ENCODE results near the gene DPM2.
A peak's percentile ranks its signal among the peaks of the same experiment; 100 is the strongest.

The DPM2 gene

GRCh38 chr9:127943731-127944144 is 6.1 kb upstream of the DPM2 start:
- TF ChIP-seq CTCF (IDR thresholded peaks at IDR 0.05; ENCODE audit: low read depth, low read length, missing control alignments): peak; percentile 95
- peak; percentile 45 for DNase-seq (ENCODE audit: low read depth)
- H3K4me3 ChIP-seq (ENCODE audit: low read depth, low read length): no peak overlapping the region

- no peak overlapping the region for H3K4me3 ChIP-seq (ENCODE audit: low read depth, low read length)
- DNase-seq (ENCODE audit: low read depth): no peak
- TF ChIP-seq CTCF (IDR thresholded peaks at IDR 0.05; ENCODE audit: low read depth, low read length, missing control alignments): no peak
Measured at GRCh38 chr9:127943011-127943662, 5.5 kb upstream of the DPM2 start.

GRCh38 chr9:127942216-127943010 is 4.8 kb upstream of the DPM2 start:
- no peak for DNase-seq (ENCODE audit: low read depth)
- TF ChIP-seq CTCF (IDR thresholded peaks at IDR 0.05; ENCODE audit: low read depth, low read length, missing control alignments): peak; percentile 78

GRCh38 chr9:127941961-127942215 is 4.2 kb upstream of the DPM2 start:
- H3K4me3 ChIP-seq (ENCODE audit: low read depth, low read length): no peak overlapping the region
- no peak for TF ChIP-seq CTCF (IDR thresholded peaks at IDR 0.05; ENCODE audit: low read depth, low read length, missing control alignments)
- no peak for DNase-seq (ENCODE audit: low read depth)

More at GRCh38 chr9:127942216-127943010, 4.8 kb upstream of the DPM2 start:
- H3K4me3 ChIP-seq (ENCODE audit: low read depth, low read length): no peak overlapping the region

- TF ChIP-seq CTCF (IDR thresholded peaks at IDR 0.05; ENCODE audit: low read depth, low read length, missing control alignments): no peak
- DNase-seq (ENCODE audit: low read depth): no peak
- H3K4me3 ChIP-seq (ENCODE audit: low read depth, low read length): no peak overlapping the region
Measured at GRCh38 chr9:127941062-127941960, 3.7 kb upstream of the DPM2 start.

GRCh38 chr9:127940593-127940992 is 2.9 kb upstream of the DPM2 start:
- no peak for TF ChIP-seq CTCF (IDR thresholded peaks at IDR 0.05; ENCODE audit: low read depth, low read length, missing control alignments)
- no peak overlapping the region for H3K4me3 ChIP-seq (ENCODE audit: low read depth, low read length)
- no peak for DNase-seq (ENCODE audit: low read depth)
